ENCODE data around the gene CFAP20DC. TPM values are rescaled to one million over a fixed set of nuclear protein-coding genes. Genes with fewer than 3 reads are reported as not detected.

The CFAP20DC gene
- total RNA-seq, 2 donors from 2014 or later: 0.33 to 1.0 TPM

DNA sequence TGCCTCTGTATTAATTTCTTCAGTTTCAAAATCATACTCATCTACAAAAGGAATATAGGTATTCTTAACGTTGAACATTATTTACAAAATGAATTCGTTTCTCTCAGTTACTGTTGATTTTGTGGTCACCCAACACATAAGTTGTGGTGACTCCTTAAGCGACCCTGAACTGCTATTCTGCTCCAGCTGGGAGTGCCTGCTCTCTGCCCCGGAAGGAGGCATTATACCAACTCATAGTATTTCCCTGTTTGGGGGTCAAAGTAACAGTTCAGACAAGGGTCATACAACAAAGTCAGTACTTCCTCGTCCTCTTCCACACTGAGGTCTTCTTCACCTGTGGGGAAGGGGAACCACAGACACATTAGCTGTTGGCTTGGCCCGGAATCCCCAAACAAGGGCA is 307.6 kb downstream of the CFAP20DC start:
- no peak for ATAC-seq
- WGBS, 2 donors: 77 to 79% methylated on average over 6 of the region's 6 CpGs
- Histone ChIP-seq H3K36me3 (replicated peaks in 1 of 2; ENCODE audit: insufficient read depth in 1 of 2, low read depth in 2 of 2) (no peaks in the 10 kb centered on the region), H3K27me3 (no peaks in the 10 kb centered on the region), H3K9me3 (no peaks in the 10 kb centered on the region), H3K4me3 (no peak overlapping the region), H3K4me1 (no peaks in the 10 kb centered on the region), H3K27ac (no peak overlapping the region)
- intact Hi-C loops (cut with DNase I): no loop called here
- no peak for DNase-seq
- no peak for TF ChIP-seq POLR2A (IDR thresholded peaks at IDR 0.05)
- TF ChIP-seq, protein P1, sequence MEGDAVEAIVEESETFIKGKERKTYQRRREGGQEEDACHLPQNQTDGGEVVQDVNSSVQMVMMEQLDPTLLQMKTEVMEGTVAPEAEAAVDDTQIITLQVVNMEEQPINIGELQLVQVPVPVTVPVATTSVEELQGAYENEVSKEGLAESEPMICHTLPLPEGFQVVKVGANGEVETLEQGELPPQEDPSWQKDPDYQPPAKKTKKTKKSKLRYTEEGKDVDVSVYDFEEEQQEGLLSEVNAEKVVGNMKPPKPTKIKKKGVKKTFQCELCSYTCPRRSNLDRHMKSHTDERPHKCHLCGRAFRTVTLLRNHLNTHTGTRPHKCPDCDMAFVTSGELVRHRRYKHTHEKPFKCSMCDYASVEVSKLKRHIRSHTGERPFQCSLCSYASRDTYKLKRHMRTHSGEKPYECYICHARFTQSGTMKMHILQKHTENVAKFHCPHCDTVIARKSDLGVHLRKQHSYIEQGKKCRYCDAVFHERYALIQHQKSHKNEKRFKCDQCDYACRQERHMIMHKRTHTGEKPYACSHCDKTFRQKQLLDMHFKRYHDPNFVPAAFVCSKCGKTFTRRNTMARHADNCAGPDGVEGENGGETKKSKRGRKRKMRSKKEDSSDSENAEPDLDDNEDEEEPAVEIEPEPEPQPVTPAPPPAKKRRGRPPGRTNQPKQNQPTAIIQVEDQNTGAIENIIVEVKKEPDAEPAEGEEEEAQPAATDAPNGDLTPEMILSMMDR (IDR thresholded peaks at IDR 0.05): no peak

DNA sequence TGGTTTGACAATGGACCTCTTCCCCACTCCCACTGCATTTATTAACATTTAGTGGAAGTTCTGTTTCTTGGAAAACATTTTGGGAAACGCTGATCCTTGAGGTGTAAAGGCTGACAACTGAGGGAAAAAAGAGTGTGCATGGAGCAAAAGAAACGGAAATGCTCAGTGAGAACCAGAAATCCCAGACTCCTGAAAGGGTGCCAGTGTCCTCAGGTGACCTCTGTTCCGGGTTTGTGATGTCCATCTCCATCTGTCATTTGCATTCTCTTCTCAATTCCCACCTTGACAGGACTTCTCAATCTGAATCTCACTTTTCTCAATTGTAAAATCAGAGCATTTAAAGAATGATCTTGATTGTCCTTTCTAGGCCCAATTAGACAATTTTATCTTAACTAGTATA is 312.2 kb downstream of the CFAP20DC start:
- TF ChIP-seq POLR2A (IDR thresholded peaks at IDR 0.05): no peak
- TF ChIP-seq, protein P1 (IDR thresholded peaks at IDR 0.05): no peak
- intact Hi-C loops (cut with DNase I): no loop called here
- WGBS, 2 donors: 47 to 57% methylated on average over 3 of the region's 3 CpGs
- ATAC-seq (no peak), DNase-seq (peak in 1 of 4 donors; percentile 10)
- H3K4me3 ChIP-seq: no peak overlapping the region
- no peaks in the 10 kb centered on the region for H3K9me3 ChIP-seq
- H3K36me3 ChIP-seq (replicated peaks in 1 of 2; ENCODE audit: insufficient read depth in 1 of 2, low read depth in 2 of 2): no peaks in the 10 kb centered on the region
- H3K4me1 ChIP-seq: no peaks in the 10 kb centered on the region
- H3K27ac ChIP-seq: no peak overlapping the region
- no peaks in the 10 kb centered on the region for H3K27me3 ChIP-seq

DNA sequence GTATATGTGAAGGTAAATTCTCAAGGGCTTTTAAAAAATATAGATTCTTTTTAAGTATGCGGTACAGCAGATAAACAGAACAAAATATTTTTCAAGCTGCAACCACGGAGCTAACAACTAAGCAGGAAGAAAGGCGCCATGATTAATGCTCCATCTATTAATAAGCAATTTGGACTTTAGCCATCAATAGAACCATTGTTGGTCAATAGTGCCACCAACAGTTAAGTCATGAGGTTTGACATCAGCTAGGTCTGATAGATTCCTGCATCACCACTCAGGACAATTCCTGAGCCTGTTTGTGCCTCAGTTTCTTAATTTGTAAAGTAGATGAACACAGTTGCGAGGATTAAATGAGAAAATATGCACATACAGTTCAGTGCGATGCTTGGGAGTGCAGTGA is 318.2 kb downstream of the CFAP20DC start:
- no peak overlapping the region for H3K4me3 ChIP-seq

DNA sequence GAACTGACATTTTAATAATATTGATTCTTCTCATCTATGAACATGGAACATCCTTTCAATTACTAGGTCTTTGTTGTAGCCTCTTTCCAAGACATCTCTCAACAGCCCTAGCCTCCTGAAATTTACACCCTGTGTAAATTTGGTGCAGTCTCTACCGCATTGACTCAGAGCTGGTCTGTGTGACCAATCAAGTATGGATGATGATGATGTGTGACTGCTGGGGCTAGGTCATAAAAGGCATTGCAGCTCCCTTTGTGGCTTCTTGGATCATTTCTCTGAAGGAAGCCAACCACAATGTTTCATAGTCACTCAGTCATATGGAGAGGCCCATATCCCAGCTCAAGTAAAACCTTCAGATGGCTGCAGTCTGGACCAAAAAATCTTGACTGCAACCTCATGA is 321.1 kb downstream of the CFAP20DC start:
- 87 to 100% methylated on average over 1 of the region's 1 CpG for WGBS, 2 donors
- DNase-seq (no peak), ATAC-seq (no peak)
- Histone ChIP-seq H3K27ac (no peak overlapping the region), H3K4me1 (no peaks in the 10 kb centered on the region), H3K9me3 (no peaks in the 10 kb centered on the region), H3K27me3 (no peaks in the 10 kb centered on the region), H3K36me3 (replicated peaks in 1 of 2; ENCODE audit: insufficient read depth in 1 of 2, low read depth in 2 of 2) (no peaks in the 10 kb centered on the region), H3K4me3 (no peak overlapping the region)
- intact Hi-C loops (cut with DNase I): no loop called here
- TF ChIP-seq POLR2A (IDR thresholded peaks at IDR 0.05): no peak
- TF ChIP-seq, protein P1 (IDR thresholded peaks at IDR 0.05): no peak

More for the DNA sequence above, 318.2 kb downstream of the CFAP20DC start:
- no peaks in the 10 kb centered on the region for H3K9me3 ChIP-seq
- DNase-seq (no peak), ATAC-seq (peak; percentile 35)
- intact Hi-C loops (cut with DNase I): no loop called here
- H3K4me1 ChIP-seq: no peaks in the 10 kb centered on the region
- no peak for TF ChIP-seq POLR2A (IDR thresholded peaks at IDR 0.05)
- TF ChIP-seq, protein P1 (IDR thresholded peaks at IDR 0.05): peak in 4 of 7 experiments; percentile 14 to 35 (median 28)
- H3K27ac ChIP-seq: no peak overlapping the region
- no peaks in the 10 kb centered on the region for H3K27me3 ChIP-seq
- WGBS, 2 donors: 41 to 47% methylated on average over 5 of the region's 5 CpGs
- no peaks in the 10 kb centered on the region for H3K36me3 ChIP-seq (replicated peaks in 1 of 2; ENCODE audit: insufficient read depth in 1 of 2, low read depth in 2 of 2)

DNA sequence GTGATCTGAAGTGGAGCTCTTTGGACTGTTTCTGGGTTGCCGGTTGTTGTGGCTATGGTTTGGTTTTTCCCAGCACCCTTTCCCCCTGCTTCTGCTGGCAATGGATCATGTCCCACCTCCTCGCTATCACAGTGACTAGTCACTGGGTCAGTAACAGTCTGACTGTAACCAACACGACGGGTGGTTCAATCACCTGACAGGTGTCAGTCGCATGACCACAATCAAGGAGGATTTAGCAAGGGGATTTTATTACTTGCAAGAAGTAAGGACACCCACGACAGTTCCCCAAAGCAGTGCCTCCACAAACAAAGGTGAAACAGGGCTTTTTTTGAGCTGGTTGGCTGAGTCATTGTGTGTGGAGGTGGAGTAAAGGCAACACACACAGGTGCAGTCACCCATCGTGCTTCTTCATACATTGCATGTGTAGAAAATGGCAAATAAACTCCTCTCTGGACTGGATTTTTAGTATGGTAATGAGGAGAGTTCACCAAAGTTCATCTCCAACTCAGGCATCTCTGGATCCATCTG is 324.4 kb downstream of the CFAP20DC start:
- H3K9me3 ChIP-seq: no peaks in the 10 kb centered on the region
- H3K4me1 ChIP-seq: no peaks in the 10 kb centered on the region
- H3K27me3 ChIP-seq: no peaks in the 10 kb centered on the region
- no peak overlapping the region for H3K4me3 ChIP-seq
- TF ChIP-seq POLR2A (IDR thresholded peaks at IDR 0.05): no peak
- TF ChIP-seq, protein P1 (IDR thresholded peaks at IDR 0.05): no peak
- no peaks in the 10 kb centered on the region for H3K36me3 ChIP-seq (replicated peaks in 1 of 2; ENCODE audit: insufficient read depth in 1 of 2, low read depth in 2 of 2)
- 66 to 75% methylated on average over 7 of the region's 7 CpGs for WGBS, 2 donors
- ATAC-seq (no peak), DNase-seq (no peak)
- intact Hi-C loops (cut with DNase I): no loop called here
- H3K27ac ChIP-seq: no peak overlapping the region
